Sigmoid colon (tissue), 7 donors: Measurements from ENCODE around the gene SMARCAL1. TPM values are rescaled to one million over a fixed set of nuclear protein-coding genes. Genes with fewer than 3 reads are reported as not detected.

Source experiments
- DNase-seq: peaks from one replicate; pipeline ENCODE4 v3.0.0-alpha.2; 2019
- H3K27ac ChIP-seq, 4 donors: fragments of 200-600 bp; sonication (generic); one replicate each; pipeline ENCODE4 v1.5.1; 2016 to 2019; ENCODE audit warnings: mild to moderate bottlenecking in 1 of 4
- H3K27me3 ChIP-seq, 3 donors: fragments of 200-600 bp; sonication (generic); one replicate each; pipeline ENCODE4 v1.5.1; 2019; ENCODE audit warnings: mild to moderate bottlenecking in 1 of 3
- H3K36me3 ChIP-seq, 4 donors: fragments of 200-600 bp; sonication (generic); one replicate each; pipeline ENCODE4 v1.5.1; 2016 to 2019
- H3K4me1 ChIP-seq, 4 donors: fragments of 200-600 bp; sonication (generic); one replicate each; pipeline ENCODE4 v1.5.1; 2017 to 2019
- H3K4me3 ChIP-seq, 4 donors: fragments of 200-600 bp; sonication (generic); one replicate each; pipeline ENCODE4 v1.5.1; 2017 to 2019; ENCODE audit warnings: mild to moderate bottlenecking in 2 of 4, moderate library complexity in 1 of 4
- H3K9me3 ChIP-seq, 4 donors: fragments of 200-600 bp in 3 of 4; sonication (generic) in 3 of 4; one replicate each; pipeline versions ENCODE4 v1.5.1 to v1.6.1; 2013 to 2019
- EP300 ChIP-seq, 4 donors: sonication (generic); formaldehyde crosslinking; IDR thresholded peaks; one replicate each; pipeline ENCODE4 v1.6.1; 2017; ENCODE audit warnings: antibody characterized with exemption in 4 of 4
- POLR2A ChIP-seq, 2 donors: fragments of 450-650 bp; IDR thresholded peaks; one replicate each; pipeline ENCODE4 v1.6.1; 2016; ENCODE audit warnings: antibody characterized with exemption in 2 of 2, mild to moderate bottlenecking in 2 of 2, moderate library complexity in 2 of 2
- POLR2AphosphoS5 ChIP-seq, 4 donors: sonication (generic); formaldehyde crosslinking; IDR thresholded peaks; one replicate each; pipeline ENCODE4 v1.6.1; 2017; ENCODE audit warnings: antibody characterized with exemption in 4 of 4
- WGBS, 2 donors: extraction: QIAGEN DNeasy Blood & Tissue Kit; methylation state at CpG; one replicate each; pipeline ENCODE4 v1.1.7; 2013; 5-methylcytosine and 5-hydroxymethylcytosine counted together
- intact Hi-C: fragments of 100-400 bp; cut with DNase I; formaldehyde crosslinking; loops from one replicate; pipeline ENCODE4 v1.15.1; 2023
- polyA plus RNA-seq, 3 donors: library from polyadenylated mRNA; stranded (reverse); fragments of 200-250 nt; gene quantifications; one replicate each; pipeline ENCODE4 v1.2.3, GENCODE V29; 2013
- total RNA-seq, 4 donors: library from RNA; depleted of rRNA; stranded (reverse); fragments of >200 nt; gene quantifications; one replicate each; pipeline ENCODE4 v1.1.0, GENCODE V29; 2016
- TF ChIP-seq, protein P1 (sequence below), 4 experiments: fragments of 450-650 bp in 3 of 4; fragments of 200-600 bp in 1 of 4; IDR thresholded peaks; one replicate each; pipeline ENCODE4 v1.5.1; 2016 to 2019; ENCODE audit warnings: antibody characterized with exemption in 4 of 4, mild to moderate bottlenecking in 3 of 4, moderate library complexity in 2 of 4
- donor health status: healthy with polysubstance abuse.
- donor health status: Bipolar disorder and iron deficiency.
- donor health status: healthy.

Gene SMARCAL1
- total and polyA plus RNA-seq, 7 donors, result 7.5 to 21.3 (median 12.3) TPM

DNA sequence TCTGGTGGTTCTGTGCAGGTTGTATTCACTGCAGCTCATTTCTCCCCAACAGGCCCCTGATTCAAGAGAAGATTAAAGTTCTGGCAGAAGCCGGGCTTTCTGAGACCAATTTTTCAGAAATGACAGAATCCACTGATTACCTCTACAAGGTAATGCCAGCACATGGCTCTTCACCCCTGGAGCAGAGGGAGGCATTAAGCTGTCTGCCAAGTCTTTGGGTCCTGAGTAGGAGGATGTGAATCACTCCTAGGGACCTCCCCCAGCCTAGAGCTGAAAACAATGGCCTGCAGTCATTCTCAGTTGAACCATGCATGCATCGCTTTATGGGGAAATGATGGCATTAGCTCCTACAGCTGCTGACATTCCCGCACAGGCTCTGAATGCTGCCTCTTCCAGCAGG is 65.9 kb downstream of the SMARCAL1 start:
- 88 to 92% methylated on average over 3 of the region's 3 CpGs for WGBS, 2 donors
- no peaks in the 10 kb centered on the region for H3K9me3 ChIP-seq
- no peaks in the 10 kb centered on the region for H3K4me1 ChIP-seq
- H3K27ac ChIP-seq, result no peak overlapping the region
- no peak overlapping the region for H3K4me3 ChIP-seq
- DNase-seq, result no peak
- TF ChIP-seq POLR2AphosphoS5 (IDR thresholded peaks at IDR 0.05) (no peak), POLR2A (IDR thresholded peaks at IDR 0.05) (no peak), EP300 (IDR thresholded peaks at IDR 0.05) (no peak)
- TF ChIP-seq, protein P1, sequence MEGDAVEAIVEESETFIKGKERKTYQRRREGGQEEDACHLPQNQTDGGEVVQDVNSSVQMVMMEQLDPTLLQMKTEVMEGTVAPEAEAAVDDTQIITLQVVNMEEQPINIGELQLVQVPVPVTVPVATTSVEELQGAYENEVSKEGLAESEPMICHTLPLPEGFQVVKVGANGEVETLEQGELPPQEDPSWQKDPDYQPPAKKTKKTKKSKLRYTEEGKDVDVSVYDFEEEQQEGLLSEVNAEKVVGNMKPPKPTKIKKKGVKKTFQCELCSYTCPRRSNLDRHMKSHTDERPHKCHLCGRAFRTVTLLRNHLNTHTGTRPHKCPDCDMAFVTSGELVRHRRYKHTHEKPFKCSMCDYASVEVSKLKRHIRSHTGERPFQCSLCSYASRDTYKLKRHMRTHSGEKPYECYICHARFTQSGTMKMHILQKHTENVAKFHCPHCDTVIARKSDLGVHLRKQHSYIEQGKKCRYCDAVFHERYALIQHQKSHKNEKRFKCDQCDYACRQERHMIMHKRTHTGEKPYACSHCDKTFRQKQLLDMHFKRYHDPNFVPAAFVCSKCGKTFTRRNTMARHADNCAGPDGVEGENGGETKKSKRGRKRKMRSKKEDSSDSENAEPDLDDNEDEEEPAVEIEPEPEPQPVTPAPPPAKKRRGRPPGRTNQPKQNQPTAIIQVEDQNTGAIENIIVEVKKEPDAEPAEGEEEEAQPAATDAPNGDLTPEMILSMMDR (IDR thresholded peaks at IDR 0.05), result no peak
- intact Hi-C loops, result no loop called here
- no peaks in the 10 kb centered on the region for H3K27me3 ChIP-seq
- peaks cover 8 to 69% (median 31%) of the 10 kb centered on the region in 4 donors for H3K36me3 ChIP-seq

DNA sequence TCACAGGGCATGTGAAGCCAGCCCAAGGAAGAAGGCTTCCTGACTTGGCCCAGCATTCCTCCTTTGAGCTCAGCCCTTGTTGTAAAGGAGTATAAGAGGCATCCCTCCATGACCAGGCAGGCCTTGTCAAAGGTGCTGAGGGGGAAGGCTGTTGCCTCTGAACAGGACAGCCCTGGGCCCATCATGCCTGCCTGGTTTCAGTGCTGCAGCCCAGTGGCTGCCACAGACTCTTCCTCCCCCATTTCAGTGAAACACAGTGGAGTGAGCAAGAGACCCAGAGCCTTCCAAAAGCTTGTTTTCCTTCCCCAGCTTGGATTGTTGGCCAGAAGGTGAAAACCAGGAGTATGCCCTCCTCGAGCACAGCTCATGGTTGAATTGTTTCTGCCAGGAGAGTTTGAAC is 66.5 kb downstream of the SMARCAL1 start:
- WGBS, 2 donors, result 88 to 93% methylated on average over 1 of the region's 1 CpG
- Histone ChIP-seq H3K27me3 (no peaks in the 10 kb centered on the region), H3K4me1 (no peaks in the 10 kb centered on the region), H3K9me3 (no peaks in the 10 kb centered on the region), H3K27ac (no peak overlapping the region), H3K4me3 (no peak overlapping the region), H3K36me3 (peaks cover 8 to 71% (median 32%) of the 10 kb centered on the region in 4 donors)
- intact Hi-C loops, result no loop called here
- no peak for DNase-seq
- no peak for TF ChIP-seq POLR2A (IDR thresholded peaks at IDR 0.05)
- no peak for TF ChIP-seq POLR2AphosphoS5 (IDR thresholded peaks at IDR 0.05)
- no peak for TF ChIP-seq EP300 (IDR thresholded peaks at IDR 0.05)
- TF ChIP-seq, protein P1 (IDR thresholded peaks at IDR 0.05), result no peak

DNA sequence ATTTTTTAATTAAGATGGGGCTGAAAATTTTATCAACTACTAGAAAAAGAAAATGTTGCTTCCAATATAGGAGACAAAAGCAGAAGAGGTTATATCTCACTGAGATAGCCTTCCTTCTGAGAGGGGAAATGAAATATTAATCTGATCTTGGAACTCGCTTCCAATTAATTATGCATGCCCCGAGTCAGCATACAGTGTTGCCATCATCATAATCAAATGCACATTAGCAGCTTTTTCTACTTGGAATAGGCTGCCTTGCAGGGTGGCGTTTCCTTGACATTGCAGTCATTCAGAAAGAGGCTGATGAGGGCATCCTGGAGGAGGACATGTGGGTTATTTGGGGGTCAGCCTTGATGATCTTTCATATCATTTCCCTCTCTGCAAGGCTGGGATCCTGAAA is 67.9 kb downstream of the SMARCAL1 start:
- H3K36me3 ChIP-seq, result peaks cover 8 to 67% (median 31%) of the 10 kb centered on the region in 4 donors
- intact Hi-C loops, result no loop called here
- H3K27me3 ChIP-seq, result no peaks in the 10 kb centered on the region
- no peaks in the 10 kb centered on the region for H3K4me1 ChIP-seq
- H3K9me3 ChIP-seq, result no peaks in the 10 kb centered on the region
- TF ChIP-seq EP300 (IDR thresholded peaks at IDR 0.05) (no peak), POLR2A (IDR thresholded peaks at IDR 0.05) (no peak), POLR2AphosphoS5 (IDR thresholded peaks at IDR 0.05) (no peak)
- TF ChIP-seq, protein P1 (IDR thresholded peaks at IDR 0.05), result no peak
- no peak overlapping the region for H3K27ac ChIP-seq
- 93 to 96% methylated on average over 3 of the region's 3 CpGs for WGBS, 2 donors
- no peak for DNase-seq
- H3K4me3 ChIP-seq, result no peak overlapping the region

DNA sequence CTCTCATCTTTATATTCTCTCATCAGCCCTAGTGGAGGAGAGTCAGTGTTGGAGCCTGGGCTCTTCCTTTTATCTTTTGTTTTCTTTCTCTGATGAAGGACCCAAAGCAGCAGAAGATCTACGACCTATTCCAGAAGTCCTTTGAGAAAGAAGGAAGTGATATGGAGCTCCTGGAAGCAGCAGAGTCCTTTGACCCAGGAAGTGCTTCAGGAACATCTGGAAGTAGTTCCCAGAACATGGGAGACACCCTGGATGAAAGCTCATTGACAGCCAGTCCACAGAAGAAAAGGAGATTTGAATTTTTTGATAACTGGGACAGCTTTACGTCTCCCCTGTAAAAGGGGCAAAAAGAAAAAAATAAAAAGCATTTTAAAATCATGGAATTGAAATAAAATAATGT is 70.4 kb downstream of the SMARCAL1 start:
- H3K27ac ChIP-seq, result no peak overlapping the region
- TF ChIP-seq, protein P1 (IDR thresholded peaks at IDR 0.05), result no peak
- TF ChIP-seq POLR2A (IDR thresholded peaks at IDR 0.05) (no peak), EP300 (IDR thresholded peaks at IDR 0.05) (no peak), POLR2AphosphoS5 (IDR thresholded peaks at IDR 0.05) (no peak)
- intact Hi-C loops, result no loop called here
- H3K36me3 ChIP-seq, result peaks cover 8 to 44% (median 27%) of the 10 kb centered on the region in 4 donors
- no peak overlapping the region for H3K4me3 ChIP-seq
- WGBS, 2 donors, result 89 to 92% methylated on average over 2 of the region's 2 CpGs
- no peaks in the 10 kb centered on the region for H3K4me1 ChIP-seq
- H3K9me3 ChIP-seq, result no peaks in the 10 kb centered on the region
- no peak for DNase-seq
- no peaks in the 10 kb centered on the region for H3K27me3 ChIP-seq

DNA sequence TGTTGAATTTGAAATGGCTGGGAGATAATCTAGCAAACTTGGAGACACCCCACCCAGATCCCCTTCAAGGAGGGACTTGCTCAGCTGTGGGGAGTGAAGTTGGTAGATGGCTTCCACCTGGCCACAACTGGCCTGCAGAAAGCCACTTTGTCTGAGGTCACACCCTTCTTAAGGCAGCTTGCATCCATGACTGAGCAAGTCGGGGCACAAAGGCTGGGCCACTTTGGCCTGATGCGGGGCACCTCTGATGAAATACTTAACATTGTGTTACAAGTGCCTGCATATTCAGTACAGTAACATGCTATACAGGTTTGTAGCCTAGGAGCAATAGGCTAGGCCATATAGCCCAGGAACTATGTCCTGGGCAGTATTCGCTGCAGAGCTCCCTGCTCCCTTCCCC is 73.0 kb downstream of the SMARCAL1 start:
- H3K27me3 ChIP-seq, result no peaks in the 10 kb centered on the region
- intact Hi-C loops, result no loop called here
- no peaks in the 10 kb centered on the region for H3K9me3 ChIP-seq
- TF ChIP-seq EP300 (IDR thresholded peaks at IDR 0.05) (no peak), POLR2A (IDR thresholded peaks at IDR 0.05) (no peak)
- TF ChIP-seq, protein P1 (IDR thresholded peaks at IDR 0.05), result no peak
- 91 to 92% methylated on average over 3 of the region's 3 CpGs for WGBS, 2 donors
- H3K36me3 ChIP-seq, result peaks cover 0 to 20% (median 13%) of the 10 kb centered on the region in 4 donors
- H3K4me1 ChIP-seq, result no peaks in the 10 kb centered on the region
- H3K27ac ChIP-seq, result no peak overlapping the region
- no peak overlapping the region for H3K4me3 ChIP-seq
- no peak for DNase-seq
